Left lung (tissue), 10 donors: ENCODE measurements around the gene AMDHD2. TPM values are rescaled to one million over a fixed set of nuclear protein-coding genes. Genes with fewer than 3 reads are reported as not detected.

Source experiments
- ATAC-seq: fragments of 200-7000 bp; cut with Tn5 transposase; one replicate; pipeline ENCODE4 v1.9.1; 2020; ENCODE audit warnings: moderate library complexity
- DNase-seq, 4 donors: peaks; one replicate each; pipeline ENCODE4 v3.0.0-alpha.2; 2013 to 2020
- H3K27ac ChIP-seq, 2 donors: fragments of 200-600 bp; sonication (generic) in 1 of 2; one replicate each; pipeline versions ENCODE4 v1.5.0 to v1.8.0; 2020 to 2021
- H3K27me3 ChIP-seq, 2 donors: fragments of 200-600 bp; sonication (generic) in 1 of 2; one replicate each; pipeline versions ENCODE4 v1.5.0 to v1.8.0; 2020 to 2021
- H3K36me3 ChIP-seq, 2 donors: fragments of 200-600 bp; sonication (generic) in 1 of 2; one replicate each; pipeline versions ENCODE4 v1.5.0 to v1.8.0; 2020 to 2021
- H3K4me1 ChIP-seq, 2 donors: fragments of 200-600 bp; one replicate each; pipeline ENCODE4 v1.8.0; 2021
- H3K4me3 ChIP-seq, 2 donors: fragments of 200-600 bp; sonication (generic) in 1 of 2; one replicate each; pipeline versions ENCODE4 v1.5.0 to v1.8.0; 2020 to 2021; ENCODE audit warnings: mild to moderate bottlenecking in 1 of 2
- H3K9me3 ChIP-seq, 2 donors: fragments of 200-600 bp; sonication (generic) in 1 of 2; one replicate each; pipeline versions ENCODE4 v1.5.0 to v1.8.0; 2020 to 2021
- CTCF ChIP-seq, 2 donors: fragments of 200-600 bp; sonication (generic) in 1 of 2; IDR thresholded peaks; one replicate each; pipeline versions ENCODE4 v1.5.0 to v1.8.0; 2021; ENCODE audit warnings: antibody characterized with exemption in 2 of 2
- intact Hi-C, 2 donors: fragments of 100-400 bp; cut with DNase I; formaldehyde crosslinking; loops; one replicate each; pipeline versions ENCODE4 v1.11.2 to v1.14.2; 2022
- polyA plus RNA-seq, 6 donors: library from polyadenylated mRNA; unstranded; fragments of 120-200 nt; gene quantifications; one replicate each; pipeline ENCODE4 v1.2.1, GENCODE V29; 2013; ENCODE audit not compliant: insufficient read length in 6 of 6
- total RNA-seq, 2 donors: library from RNA; stranded (reverse); fragmentation: NEBNext Ultra II Directional; extraction: Animal tissue kit (Norgen Biotek cat#: 25700); gene quantifications; one replicate each; pipeline ENCODE4 v1.2.1, GENCODE V29; 2021
- donor health status: DM: no; HTN: yes; CAD: no.
- donor health status: DM: no; HTN: no; CAD: no.

Gene AMDHD2
- total and polyA plus RNA-seq, 8 donors: 13.4 to 62.4 (median 17.4) TPM

- peaks cover 0 to 14% of the 10 kb centered on the region in 2 donors for H3K36me3 ChIP-seq
- TF ChIP-seq CTCF (IDR thresholded peaks at IDR 0.05): no peak
- intact Hi-C loops: no loop called here
- ATAC-seq (no peak), DNase-seq (no peak)
- H3K27me3 ChIP-seq: no peaks in the 10 kb centered on the region
- no peak overlapping the region for H3K4me3 ChIP-seq
- H3K4me1 ChIP-seq: peaks cover 29 to 65% of the 10 kb centered on the region in 2 donors
- no peaks in the 10 kb centered on the region for H3K9me3 ChIP-seq
- H3K27ac ChIP-seq: peak overlapping the region in 1 of 2 donors; percentile 24
Measured at GRCh38 chr16:2485811-2486507, 34.2 kb upstream of the AMDHD2 start.

- DNase-seq (peak in 2 of 4 donors; percentile 80 to 90), ATAC-seq (peak; percentile 82)
- Histone ChIP-seq H3K27ac (peak overlapping the region in 1 of 2 donors; percentile 24), H3K4me3 (no peak overlapping the region), H3K9me3 (no peaks in the 10 kb centered on the region), H3K36me3 (peaks cover 0 to 14% of the 10 kb centered on the region in 2 donors), H3K4me1 (peaks cover 22 to 61% of the 10 kb centered on the region in 2 donors), H3K27me3 (no peaks in the 10 kb centered on the region)
- intact Hi-C loops: no loop called here
- peak in 1 of 2 donors; percentile 12 for TF ChIP-seq CTCF (IDR thresholded peaks at IDR 0.05)
Measured at GRCh38 chr16:2486645-2487516, 33.3 kb upstream of the AMDHD2 start.

GRCh38 chr16:2487517-2487842 is 32.7 kb upstream of the AMDHD2 start:
- no peak for ATAC-seq
- Histone ChIP-seq H3K36me3 (peaks cover 0 to 14% of the 10 kb centered on the region in 2 donors), H3K4me1 (peaks cover 19 to 56% of the 10 kb centered on the region in 2 donors), H3K4me3 (no peak overlapping the region), H3K27ac (no peak overlapping the region), H3K27me3 (no peaks in the 10 kb centered on the region), H3K9me3 (no peaks in the 10 kb centered on the region)
- DNase-seq: no peak
- intact Hi-C loops: no loop called here
- no peak for TF ChIP-seq CTCF (IDR thresholded peaks at IDR 0.05)

GRCh38 chr16:2487903-2488531 is 32.2 kb upstream of the AMDHD2 start:
- H3K36me3 ChIP-seq: peaks cover 0 to 14% of the 10 kb centered on the region in 2 donors
- no peak for TF ChIP-seq CTCF (IDR thresholded peaks at IDR 0.05)
- H3K27me3 ChIP-seq: no peaks in the 10 kb centered on the region
- no peak overlapping the region for H3K27ac ChIP-seq
- DNase-seq: no peak
- peaks cover 14 to 50% of the 10 kb centered on the region in 2 donors for H3K4me1 ChIP-seq
- intact Hi-C loops: no loop called here
- no peaks in the 10 kb centered on the region for H3K9me3 ChIP-seq
- no peak for ATAC-seq
- H3K4me3 ChIP-seq: no peak overlapping the region

GRCh38 chr16:2489581-2489980 is 30.6 kb upstream of the AMDHD2 start:
- Histone ChIP-seq H3K9me3 (no peaks in the 10 kb centered on the region), H3K4me1 (peaks cover 6 to 47% of the 10 kb centered on the region in 2 donors), H3K4me3 (no peak overlapping the region), H3K36me3 (peaks cover 0 to 14% of the 10 kb centered on the region in 2 donors), H3K27me3 (no peaks in the 10 kb centered on the region), H3K27ac (no peak overlapping the region)
- intact Hi-C loops: no loop called here
- no peak for TF ChIP-seq CTCF (IDR thresholded peaks at IDR 0.05)
- DNase-seq (no peak), ATAC-seq (no peak)
